Activated naive CD4-positive, alpha-beta T cell treated with anti-CD3 and anti-CD28 coated beads, Interleukin-2, amount 10 ng/mL, durations not matched to agents 5 hours and 36 hours (primary cell): ENCODE measurements around the gene ZNF234. TPM values are rescaled to one million over a fixed set of nuclear protein-coding genes. Genes with fewer than 3 reads are reported as not detected.

Experiments
- total RNA-seq, 2 experiments: library from RNA; stranded (reverse); gene quantifications; one replicate each; pipeline ENCODE4 v1.2.3, GENCODE V29; 2021

ZNF234 gene
- 10 to 100 TPM; 12.7 to 13.4 TPM for total RNA-seq

DNA sequence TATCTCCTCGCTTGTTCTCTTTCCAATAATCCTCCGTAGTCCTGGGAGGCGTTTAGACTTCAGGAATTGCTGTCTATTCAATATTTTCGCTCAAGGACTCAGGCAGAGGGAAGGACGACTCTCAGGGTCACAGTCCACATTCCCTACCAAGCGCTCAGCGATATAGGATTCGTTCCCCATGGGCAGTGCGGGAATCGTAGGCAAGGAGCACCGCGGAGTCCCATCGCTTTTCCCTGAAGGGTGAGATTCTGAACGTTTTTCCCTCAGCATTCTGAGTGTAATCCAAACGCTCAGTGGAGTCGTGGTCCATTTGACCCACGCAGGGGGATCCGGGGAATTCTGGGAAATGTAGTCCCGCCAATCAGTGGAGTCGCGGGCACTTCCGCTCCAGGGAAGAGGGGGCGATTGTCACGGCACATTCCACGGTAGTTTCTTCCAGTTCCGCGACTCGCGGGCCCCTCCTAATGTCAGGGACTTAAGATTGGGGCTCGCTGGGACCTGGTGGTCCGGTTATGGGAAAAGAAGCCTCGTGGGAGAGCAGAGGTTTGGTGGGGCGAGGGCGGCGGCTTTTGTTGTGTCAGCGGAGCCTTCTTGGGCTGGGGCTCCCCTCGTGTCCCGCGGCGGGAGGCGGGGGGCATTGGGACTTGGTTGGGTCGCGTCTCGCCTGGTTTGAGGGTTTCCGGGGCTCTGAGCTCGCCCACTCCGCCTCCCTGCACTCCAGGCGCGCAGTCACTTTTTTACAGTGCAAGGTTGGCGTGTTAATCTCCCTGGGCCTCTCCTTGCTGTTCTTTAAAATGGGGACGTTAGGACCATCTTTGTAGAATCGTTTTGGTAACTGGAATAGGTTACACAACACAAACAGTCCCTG, at the start of gene ZNF234:
ZNF234 (plus strand) TSS at position 364 of the 868 bp plus-strand sequence. CDS start 3,079 bp downstream, outside the sequence.

DNA sequence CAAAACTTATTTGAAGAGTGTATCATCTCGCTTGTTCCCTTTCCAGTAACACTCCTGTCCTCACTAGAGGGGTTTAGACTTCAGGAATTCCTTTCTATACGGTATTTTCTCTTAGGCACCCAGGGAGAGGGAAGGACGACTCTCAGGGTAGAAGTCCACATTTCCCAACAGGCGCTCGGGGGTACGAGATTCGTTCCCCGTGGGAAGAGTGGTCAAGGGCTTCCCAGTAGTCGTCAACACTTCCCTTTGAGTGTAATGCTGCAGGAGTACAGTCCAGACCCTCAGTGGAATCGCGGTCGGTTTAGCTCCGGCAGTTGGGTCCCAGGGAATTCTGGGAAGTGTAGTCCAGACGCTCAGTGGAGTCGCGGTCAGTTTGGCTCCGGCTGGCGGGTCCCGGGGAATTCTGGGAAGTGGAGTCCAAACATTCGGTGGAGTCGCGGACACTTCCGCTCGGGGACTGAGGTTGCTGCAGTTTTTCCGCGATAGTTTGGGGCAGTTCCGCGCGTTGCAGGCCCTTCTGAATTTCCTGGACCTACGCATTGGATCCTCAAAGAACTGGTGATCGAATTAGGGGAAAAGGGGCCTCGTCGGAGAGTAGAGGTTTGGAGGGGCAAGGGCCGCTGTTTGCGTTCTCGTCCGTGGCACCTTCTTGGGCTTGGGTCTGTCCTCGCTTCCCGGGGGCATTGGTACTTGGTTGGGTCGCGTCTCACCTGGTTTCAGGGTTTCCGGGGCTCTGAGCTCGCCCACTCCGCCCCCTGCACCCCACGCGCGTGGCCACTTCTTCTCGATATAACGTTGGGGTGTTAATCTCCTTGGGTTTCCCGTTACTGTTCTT, 47.2 kb upstream of the ZNF234 start, which contains the start of gene ZNF224:
ZNF224 (plus strand) TSS at position 431 of the 835 bp plus-strand sequence. CDS start 3,513 bp downstream, outside the sequence.

DNA sequence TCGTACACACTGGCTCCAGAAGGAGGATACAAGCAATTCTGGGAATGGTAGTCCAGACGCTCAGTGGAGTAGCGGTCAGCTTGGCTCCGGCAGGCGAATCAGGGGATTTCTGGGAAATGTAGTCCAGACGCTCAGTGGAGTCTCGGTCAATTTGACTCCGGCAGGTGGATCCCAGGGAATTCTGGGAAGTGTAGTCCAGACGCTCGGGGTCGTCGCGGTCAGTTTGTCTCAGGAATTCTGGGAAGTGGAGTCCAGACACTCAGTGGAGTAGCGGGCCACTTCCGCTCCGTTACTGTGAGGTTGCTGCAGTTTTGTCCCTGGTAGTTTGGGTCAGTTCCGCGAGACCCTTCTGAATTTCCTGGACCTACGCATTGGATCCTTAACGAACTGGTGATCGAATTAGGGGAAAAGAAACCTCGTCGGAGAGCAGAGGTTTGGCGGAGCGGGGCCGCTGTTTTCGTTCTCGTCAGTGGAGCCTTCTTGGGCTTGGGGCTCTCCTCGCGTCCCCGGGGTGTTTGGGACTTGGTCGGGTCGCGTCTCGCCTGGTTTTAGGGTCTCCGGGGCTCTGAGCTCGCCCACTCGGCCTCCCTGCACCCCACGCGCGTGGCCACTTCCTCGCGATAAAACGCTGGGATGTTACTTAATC, 28.1 kb upstream of the ZNF234 start, which contains the start of gene ZNF225:
ZNF225 (plus strand) TSS at position 262 of the 646 bp plus-strand sequence. CDS start 2,429 bp downstream, outside the sequence.

DNA sequence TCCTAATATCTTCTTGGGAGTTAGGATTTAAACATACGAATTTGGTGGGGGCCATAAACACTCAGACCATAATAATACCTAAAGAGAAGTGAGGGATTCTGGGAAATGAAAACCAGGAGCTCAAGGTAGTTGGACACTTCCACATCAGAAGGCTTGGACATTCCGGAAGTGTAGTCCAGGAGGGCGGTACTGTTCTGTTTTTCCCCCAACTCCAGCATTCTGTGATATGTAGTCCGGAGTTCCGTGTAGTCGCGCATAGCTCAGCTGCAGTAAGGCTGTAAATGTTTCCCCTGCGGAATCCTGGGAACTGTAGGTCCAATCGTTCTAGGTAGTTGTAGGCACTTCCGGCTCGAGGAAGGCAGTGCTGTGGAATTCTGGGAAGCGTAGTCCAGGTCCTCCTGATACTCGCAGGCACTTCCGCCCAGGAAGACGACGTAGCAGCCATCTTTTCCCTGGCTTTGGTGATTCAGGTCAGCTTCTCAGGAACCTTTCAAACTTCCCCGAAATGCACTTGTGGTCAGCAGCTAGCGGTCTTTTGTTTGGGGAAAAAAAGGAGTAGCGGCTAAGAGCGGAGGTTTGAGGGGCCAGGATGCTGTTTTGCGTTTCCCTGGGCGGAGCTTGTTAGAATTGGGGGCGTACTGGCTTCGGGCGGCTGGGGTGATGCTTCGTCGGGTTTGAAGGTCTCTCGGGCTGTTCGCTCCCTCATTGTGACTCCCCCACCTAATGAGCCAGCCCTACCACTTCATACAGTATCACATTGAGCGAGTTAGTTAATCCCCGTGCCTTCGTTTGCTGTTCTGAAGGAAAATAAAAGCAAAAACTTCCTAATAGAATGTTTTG, 23.5 kb downstream of the ZNF234 start, which contains the start of gene ZNF226:
ZNF226 (plus strand) TSS at position 428 of the 840 bp plus-strand sequence. CDS start 4,981 bp downstream, outside the sequence.

Other genes with a start within 250 kb of the ZNF234 start
- gene ZNF45, start 206.3 kb upstream of the ZNF234 start, total RNA-seq = 10 to 100 TPM; 15.1 to 15.3 TPM
- gene ZNF221, start 190.3 kb upstream of the ZNF234 start, total RNA-seq = 1 to 10 TPM; 1.2 to 1.8 TPM
- 1 to 10 TPM; 6.3 to 7.1 TPM for gene ZNF155, start 157.4 kb upstream of the ZNF234 start, total RNA-seq
- gene ZNF230, start 138.6 kb upstream of the ZNF234 start, total RNA-seq = 1 to 10 TPM; 5.3 to 6.1 TPM
- 1 to 10 TPM; 3.6 to 5.4 TPM for gene ZNF222, start 116.2 kb upstream of the ZNF234 start, total RNA-seq
- under 1 TPM; 0.35 to 0.48 TPM for gene ZNF223, start 89.5 kb upstream of the ZNF234 start, total RNA-seq
- 1 to 10 TPM; 2.2 to 2.3 TPM for gene ZNF284, start 69.4 kb upstream of the ZNF234 start, total RNA-seq
- 10 to 100 TPM; 40.3 to 42.0 TPM for gene ZNF224, start 47.2 kb upstream of the ZNF234 start, total RNA-seq
- 1 to 10 TPM; 5.1 to 5.8 TPM for gene ZNF225, start 28.2 kb upstream of the ZNF234 start, total RNA-seq
- 10 to 100 TPM; 19.2 to 20.2 TPM for gene ZNF226, start 23.5 kb downstream of the ZNF234 start, total RNA-seq
- 10 to 100 TPM; 30.7 TPM for gene ZNF227, start 71.0 kb downstream of the ZNF234 start, total RNA-seq
- under 1 TPM; 0.17 to 0.40 TPM for gene ZNF233, start 118.3 kb downstream of the ZNF234 start, total RNA-seq
- gene ZNF235, start 163.5 kb downstream of the ZNF234 start, total RNA-seq = 1 to 10 TPM; 7.5 to 8.1 TPM
- gene ZNF112, start 215.1 kb downstream of the ZNF234 start, total RNA-seq = not detected